ENCODE data around the gene TENM4. TPM values are rescaled to one million over a fixed set of nuclear protein-coding genes. Genes with fewer than 3 reads are reported as not detected.

The TENM4 gene
- total RNA-seq, 1 donor from 2014 or later, result 50.7 TPM

- Mint-ChIP-seq H3K27ac (ENCODE audit: unreplicated experiment) (no peak overlapping the region), H3K4me1 (ENCODE audit: low read depth, unreplicated experiment) (peaks cover 8% of the 10 kb centered on the region), H3K36me3 (ENCODE audit: unreplicated experiment) (no peaks in the 10 kb centered on the region), H3K27me3 (ENCODE audit: unreplicated experiment) (peaks cover 3% of the 10 kb centered on the region), H3K9me3 (ENCODE audit: unreplicated experiment) (peaks cover 4% of the 10 kb centered on the region), H3K4me3 (ENCODE audit: unreplicated experiment) (no peak overlapping the region)
- no peak for DNase-seq
- TF ChIP-seq CTCF (IDR thresholded peaks at IDR 0.05; ENCODE audit: partially characterized antibody, unreplicated experiment), result no peak
These were observed 628.1 kb downstream of the TENM4 start for GRCh38 chr11:78812513-78813293.

GRCh38 chr11:78810559-78811009, 630.2 kb downstream of the TENM4 start:
- no peak for DNase-seq
- TF ChIP-seq CTCF (IDR thresholded peaks at IDR 0.05; ENCODE audit: partially characterized antibody, unreplicated experiment), result no peak
- Mint-ChIP-seq H3K4me3 (ENCODE audit: unreplicated experiment) (no peak overlapping the region), H3K27ac (ENCODE audit: unreplicated experiment) (no peak overlapping the region), H3K27me3 (ENCODE audit: unreplicated experiment) (peaks cover 3% of the 10 kb centered on the region), H3K36me3 (ENCODE audit: unreplicated experiment) (no peaks in the 10 kb centered on the region), H3K9me3 (ENCODE audit: unreplicated experiment) (peaks cover 4% of the 10 kb centered on the region), H3K4me1 (ENCODE audit: low read depth, unreplicated experiment) (peaks cover 11% of the 10 kb centered on the region)

- no peaks in the 10 kb centered on the region for H3K27me3 Mint-ChIP-seq (ENCODE audit: unreplicated experiment)
- TF ChIP-seq CTCF (IDR thresholded peaks at IDR 0.05; ENCODE audit: partially characterized antibody, unreplicated experiment), result no peak
- peaks cover 4% of the 10 kb centered on the region for H3K9me3 Mint-ChIP-seq (ENCODE audit: unreplicated experiment)
- no peaks in the 10 kb centered on the region for H3K36me3 Mint-ChIP-seq (ENCODE audit: unreplicated experiment)
- no peak overlapping the region for H3K27ac Mint-ChIP-seq (ENCODE audit: unreplicated experiment)
- DNase-seq, result no peak
- H3K4me1 Mint-ChIP-seq (ENCODE audit: low read depth, unreplicated experiment), result peaks cover 11% of the 10 kb centered on the region
- no peak overlapping the region for H3K4me3 Mint-ChIP-seq (ENCODE audit: unreplicated experiment)
These were observed 630.8 kb downstream of the TENM4 start for GRCh38 chr11:78809931-78810541.

- H3K9me3 Mint-ChIP-seq (ENCODE audit: unreplicated experiment), result peaks cover 4% of the 10 kb centered on the region
- no peak for TF ChIP-seq CTCF (IDR thresholded peaks at IDR 0.05; ENCODE audit: partially characterized antibody, unreplicated experiment)
- H3K27ac Mint-ChIP-seq (ENCODE audit: unreplicated experiment), result no peak overlapping the region
- H3K4me1 Mint-ChIP-seq (ENCODE audit: low read depth, unreplicated experiment), result peaks cover 11% of the 10 kb centered on the region
- H3K27me3 Mint-ChIP-seq (ENCODE audit: unreplicated experiment), result no peaks in the 10 kb centered on the region
- no peaks in the 10 kb centered on the region for H3K36me3 Mint-ChIP-seq (ENCODE audit: unreplicated experiment)
- DNase-seq, result no peak
- H3K4me3 Mint-ChIP-seq (ENCODE audit: unreplicated experiment), result no peak overlapping the region
These were observed 631.9 kb downstream of the TENM4 start for GRCh38 chr11:78808923-78809322.

- no peak for TF ChIP-seq CTCF (IDR thresholded peaks at IDR 0.05; ENCODE audit: partially characterized antibody, unreplicated experiment)
- no peak overlapping the region for H3K4me3 Mint-ChIP-seq (ENCODE audit: unreplicated experiment)
- no peaks in the 10 kb centered on the region for H3K27me3 Mint-ChIP-seq (ENCODE audit: unreplicated experiment)
- peaks cover 3% of the 10 kb centered on the region for H3K9me3 Mint-ChIP-seq (ENCODE audit: unreplicated experiment)
- no peak overlapping the region for H3K27ac Mint-ChIP-seq (ENCODE audit: unreplicated experiment)
- peaks cover 3% of the 10 kb centered on the region for H3K4me1 Mint-ChIP-seq (ENCODE audit: low read depth, unreplicated experiment)
- H3K36me3 Mint-ChIP-seq (ENCODE audit: unreplicated experiment), result no peaks in the 10 kb centered on the region
- no peak for DNase-seq
These were observed 633.5 kb downstream of the TENM4 start for GRCh38 chr11:78807351-78807750.
